Naive B cell (primary cell): ENCODE measurements around the gene LRRFIP1. TPM values are rescaled to one million over a fixed set of nuclear protein-coding genes. Genes with fewer than 3 reads are reported as not detected.
"Not testable (repeated sequence)": the region's sequence is repeated elsewhere in the genome, so short reads cannot be mapped to it uniquely, and the experiment has no call there.

Source experiments
- ATAC-seq, 2 donors: fragments of 150-1000 bp; cut with Tn5 transposase; 2 replicates each; pipeline ENCODE4 v1.10.0; 2021; ENCODE audit warnings: low read depth in 2 of 2, mild to moderate bottlenecking in 2 of 2, moderate library complexity in 2 of 2
- DNase-seq: peaks from one replicate; pipeline ENCODE4 v3.0.0; 2022
- H3K27ac Mint-ChIP-seq, 6 donors: one replicate each; pipeline ENCODE4 v1.8.0; 2020 to 2022; ENCODE audit warnings: mild to moderate bottlenecking in 6 of 6, mixed read lengths in 6 of 6, moderate library complexity in 5 of 6, inconsistent platforms in 2 of 6
- H3K27me3 Mint-ChIP-seq, 3 donors: one replicate each; pipeline ENCODE4 v1.8.0; 2021 to 2022; ENCODE audit warnings: mixed read lengths in 3 of 3, mild to moderate bottlenecking in 1 of 3
- H3K36me3 Mint-ChIP-seq, 2 donors: one replicate each; pipeline ENCODE4 v1.8.0; 2020 to 2022; ENCODE audit warnings: mixed read lengths in 2 of 2, inconsistent platforms in 1 of 2, mild to moderate bottlenecking in 1 of 2
- H3K4me1 Mint-ChIP-seq, 3 donors: one replicate each; pipeline ENCODE4 v1.8.0; 2020 to 2022; ENCODE audit warnings: mixed read lengths in 3 of 3, inconsistent platforms in 1 of 3, mild to moderate bottlenecking in 1 of 3, moderate library complexity in 1 of 3
- H3K4me3 Mint-ChIP-seq, 8 donors: one replicate each; pipeline ENCODE4 v1.8.0; 2020 to 2022; ENCODE audit warnings: mild to moderate bottlenecking in 8 of 8, mixed read lengths in 8 of 8, moderate library complexity in 8 of 8, inconsistent platforms in 2 of 8
- H3K9me3 Mint-ChIP-seq, 7 donors: one replicate each; pipeline ENCODE4 v1.8.0; 2020 to 2022; ENCODE audit warnings: mixed read lengths in 7 of 7, mild to moderate bottlenecking in 5 of 7, inconsistent platforms in 2 of 7, moderate library complexity in 1 of 7
- polyA plus RNA-seq, 6 donors: library from polyadenylated mRNA; unstranded; fragments of 300-500 nt; fragmentation: Illumina TruSeq; gene quantifications; one replicate each; pipeline ENCODE4 v1.2.3, GENCODE V29; 2021; ENCODE audit warnings: low read depth in 6 of 6

Gene LRRFIP1
- polyA plus RNA-seq, 6 donors from 2014 or later, result 45.8 to 88.7 (median 68.2) TPM

DNA sequence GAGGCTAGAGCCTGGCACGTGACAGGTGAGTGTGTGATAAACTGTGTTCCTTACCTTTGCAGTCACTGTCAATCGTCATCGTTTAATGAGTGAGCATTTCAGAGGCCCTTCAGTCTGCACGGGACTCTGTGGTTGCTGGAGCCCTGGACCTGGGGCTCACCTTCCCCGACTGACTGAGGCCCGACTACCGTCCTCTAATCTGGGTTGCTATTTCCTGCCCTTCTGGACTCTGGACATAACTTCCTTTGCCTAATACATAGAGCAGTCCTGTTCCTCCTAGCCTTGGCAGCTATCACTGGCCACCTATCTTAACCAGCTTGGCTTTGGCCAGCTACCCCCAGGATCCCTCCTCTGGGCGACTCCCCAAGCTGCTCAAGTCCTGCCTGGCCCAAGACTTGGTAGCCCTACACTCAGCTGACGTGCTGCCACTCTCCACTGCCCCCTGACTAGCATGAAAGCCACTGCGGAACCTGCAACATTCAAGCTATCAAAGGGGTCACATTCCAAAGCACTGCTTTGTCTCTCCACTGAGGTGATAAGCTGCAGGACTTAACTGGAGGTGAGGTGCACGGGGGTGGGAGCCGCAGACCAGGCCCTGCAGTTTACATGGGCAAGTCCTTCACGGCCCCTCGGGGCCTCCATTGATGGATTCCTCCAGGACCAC lies 25.8 kb upstream of the LRRFIP1 start:
- DNase-seq (no peak), ATAC-seq (no peak)
- Mint-ChIP-seq H3K9me3 (peaks cover 0 to 2% (median 0%) of the 10 kb centered on the region in 7 donors), H3K4me1 (peaks cover 20 to 41% (median 35%) of the 10 kb centered on the region in 3 donors), H3K36me3 (no peaks in the 10 kb centered on the region), H3K27ac (peak overlapping the region; percentile 12 to 97 (median 80)), H3K4me3 (peak overlapping the region in 1 of 8 donors; percentile 6), H3K27me3 (no peaks in the 10 kb centered on the region)

DNA sequence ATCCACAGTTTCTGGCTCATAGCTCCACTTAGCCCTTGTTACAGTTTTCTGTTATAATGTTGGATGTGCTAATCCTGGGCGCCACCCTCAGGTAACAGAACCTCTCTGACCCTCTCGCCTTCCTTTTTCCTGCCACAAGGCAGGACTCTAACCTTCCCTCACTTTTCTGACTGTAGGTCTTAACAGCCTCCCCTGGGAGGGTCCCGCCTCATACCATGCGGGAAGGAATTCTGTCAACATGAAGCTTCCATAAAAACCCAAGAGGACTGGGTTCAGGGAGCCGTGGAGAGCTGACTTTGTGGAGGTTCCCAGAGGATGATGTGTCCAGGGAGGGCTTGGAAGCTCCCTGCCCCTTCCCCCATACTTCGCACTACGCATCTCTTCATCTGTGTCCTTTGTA lies 25.0 kb upstream of the LRRFIP1 start:
- ATAC-seq (no peak), DNase-seq (no peak)
- H3K4me3 Mint-ChIP-seq, result peak overlapping the region in 5 of 8 donors; percentile 56 to 87 (median 79)
- peaks cover 20 to 40% (median 35%) of the 10 kb centered on the region in 3 donors for H3K4me1 Mint-ChIP-seq
- no peaks in the 10 kb centered on the region for H3K36me3 Mint-ChIP-seq
- H3K27ac Mint-ChIP-seq, result peak overlapping the region; percentile 97 to 99 (median 98)
- peaks cover 0 to under 1% (median 0%) of the 10 kb centered on the region in 3 donors for H3K27me3 Mint-ChIP-seq
- peaks cover 0 to 2% (median 0%) of the 10 kb centered on the region in 7 donors for H3K9me3 Mint-ChIP-seq

DNA sequence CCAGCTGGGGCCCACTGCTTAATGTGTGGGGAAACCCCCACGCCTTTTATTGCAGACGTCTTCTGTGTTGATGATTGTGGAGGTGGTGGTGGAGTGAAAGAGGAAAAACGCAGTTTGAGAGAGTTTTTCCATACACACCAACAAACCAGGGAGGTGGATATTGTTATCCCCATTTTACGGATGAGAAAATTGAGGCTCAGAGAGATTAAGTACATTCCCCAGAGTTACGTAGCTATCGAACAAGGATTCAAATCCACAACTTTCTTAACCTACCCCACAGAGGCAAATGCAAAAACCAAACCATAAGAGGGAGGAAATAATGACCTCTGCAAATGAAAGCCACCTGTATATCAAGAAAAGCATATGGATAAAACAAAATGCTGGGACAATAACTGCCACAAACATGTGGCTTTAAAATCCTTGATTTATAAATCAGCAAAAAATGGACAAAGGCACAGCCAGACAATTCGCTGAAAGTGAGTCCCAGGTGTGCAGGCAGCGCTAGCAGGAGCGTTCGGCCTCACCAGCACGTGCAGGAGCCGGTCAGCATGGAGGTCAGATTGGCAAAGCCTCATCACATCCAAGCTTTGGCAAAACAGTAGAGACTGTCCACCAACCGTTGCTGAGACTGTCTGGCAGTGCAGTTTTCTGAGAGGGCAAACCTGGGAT lies 24.2 kb upstream of the LRRFIP1 start:
- peak overlapping the region; percentile 56 to 87 (median 80) for H3K4me3 Mint-ChIP-seq
- H3K36me3 Mint-ChIP-seq, result no peaks in the 10 kb centered on the region
- H3K9me3 Mint-ChIP-seq, result peaks cover 0 to 2% (median 0%) of the 10 kb centered on the region in 7 donors

DNA sequence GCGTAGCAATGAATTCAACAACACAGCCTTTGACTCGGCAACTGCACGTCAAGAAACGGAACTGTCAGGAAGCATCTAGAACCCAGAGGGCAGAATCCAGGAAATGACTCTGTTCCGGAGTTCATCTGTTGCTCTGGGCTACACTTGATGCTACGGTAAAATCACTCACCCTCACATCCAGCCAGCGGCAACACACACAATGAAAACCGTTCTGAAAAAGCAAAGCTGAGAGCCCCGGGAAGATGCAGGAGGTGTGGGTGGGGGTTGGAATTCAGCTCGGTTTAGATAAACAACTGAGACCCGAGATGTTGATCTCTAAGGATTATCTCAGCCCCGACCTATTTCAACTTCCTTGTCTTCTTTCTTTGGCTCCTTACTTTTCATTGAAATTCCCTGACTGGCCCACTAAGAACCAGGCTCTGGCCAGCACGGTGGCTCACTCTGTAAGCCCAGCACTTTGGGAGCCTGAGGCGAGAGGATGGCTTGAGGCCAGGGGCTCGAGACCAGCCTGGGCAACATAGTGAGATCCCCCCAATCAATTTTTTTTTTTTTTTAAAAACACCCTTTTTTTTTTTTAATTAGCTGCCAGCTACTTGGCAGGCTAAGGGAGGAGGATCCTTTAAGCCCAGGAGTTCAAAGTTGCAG lies 23.5 kb upstream of the LRRFIP1 start:
- Mint-ChIP-seq H3K4me1 (peaks cover 20 to 31% (median 29%) of the 10 kb centered on the region in 3 donors), H3K4me3 (peak overlapping the region; percentile 56 to 87 (median 80)), H3K36me3 (no peaks in the 10 kb centered on the region), H3K27me3 (peaks cover 0 to 9% (median 8%) of the 10 kb centered on the region in 3 donors), H3K27ac (peak overlapping the region; percentile 97 to 99 (median 98)), H3K9me3 (no peaks in the 10 kb centered on the region)
- ATAC-seq (peak; percentile 94), DNase-seq (peak; percentile 86)

More for the DNA sequence above, 24.2 kb upstream of the LRRFIP1 start:
- H3K27ac Mint-ChIP-seq, result peak overlapping the region; percentile 97 to 99 (median 98)
- DNase-seq (no peak), ATAC-seq (peak; percentile 15 to 20)
- peaks cover 20 to 35% (median 34%) of the 10 kb centered on the region in 3 donors for H3K4me1 Mint-ChIP-seq
- peaks cover 0 to 8% (median 3%) of the 10 kb centered on the region in 3 donors for H3K27me3 Mint-ChIP-seq

DNA sequence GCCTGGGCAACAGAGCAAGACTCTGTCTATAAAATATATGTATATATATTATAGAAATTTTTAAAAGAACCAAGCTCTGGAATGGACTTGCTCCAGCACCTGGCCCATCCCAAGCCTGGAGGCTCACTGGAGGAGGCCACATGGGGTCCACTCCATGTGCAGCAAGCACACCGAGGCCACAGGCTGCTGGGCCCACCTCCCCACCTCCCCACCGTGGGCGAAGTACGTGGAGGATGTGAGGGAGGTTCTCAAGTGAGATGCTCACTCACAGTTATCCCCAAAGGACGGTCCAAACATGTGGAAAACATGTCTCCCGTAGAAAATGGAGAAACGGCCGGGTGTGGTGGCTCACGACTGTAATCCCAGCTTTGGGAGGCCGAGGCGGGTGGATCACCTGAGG lies 23.0 kb upstream of the LRRFIP1 start:
- peak overlapping the region; percentile 97 to 99 (median 98) for H3K27ac Mint-ChIP-seq
- H3K4me3 Mint-ChIP-seq, result peak overlapping the region in 5 of 8 donors; percentile 77 to 84 (median 82)
- DNase-seq (no peak), ATAC-seq (no peak)
- peaks cover 20 to 31% (median 29%) of the 10 kb centered on the region in 3 donors for H3K4me1 Mint-ChIP-seq
- peaks cover 0 to 11% (median 9%) of the 10 kb centered on the region in 3 donors for H3K27me3 Mint-ChIP-seq
- H3K9me3 Mint-ChIP-seq, result no peaks in the 10 kb centered on the region
- H3K36me3 Mint-ChIP-seq, result no peaks in the 10 kb centered on the region

DNA sequence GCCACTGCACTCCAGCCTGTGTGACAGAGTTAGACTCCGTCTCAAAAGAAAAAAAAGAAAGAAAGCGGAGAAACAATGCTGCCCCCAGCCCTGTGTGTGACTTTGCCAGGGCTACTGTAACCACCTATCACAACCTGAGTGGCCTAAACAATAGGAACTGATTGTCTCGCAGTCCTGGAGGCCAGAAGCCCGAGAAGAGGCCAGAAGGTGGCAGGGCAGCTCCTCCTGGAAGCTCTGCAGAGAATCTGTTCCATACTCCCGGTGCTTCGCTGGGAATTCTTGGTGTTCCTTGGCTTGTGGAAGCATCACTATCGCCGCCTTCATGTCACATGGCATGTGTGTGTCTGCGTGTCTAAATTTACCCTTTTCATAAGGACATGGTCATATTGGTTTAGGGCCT lies 22.4 kb upstream of the LRRFIP1 start:
- Mint-ChIP-seq H3K4me1 (peaks cover 20 to 31% (median 29%) of the 10 kb centered on the region in 3 donors), H3K36me3 (no peaks in the 10 kb centered on the region), H3K27me3 (peaks cover 0 to 16% (median 9%) of the 10 kb centered on the region in 3 donors), H3K9me3 (no peaks in the 10 kb centered on the region), H3K4me3 (peak overlapping the region in 3 of 8 donors; percentile 46 to 65 (median 47)), H3K27ac (peak overlapping the region; percentile 86 to 99 (median 96))
- DNase-seq (no peak), ATAC-seq (no peak)

DNA sequence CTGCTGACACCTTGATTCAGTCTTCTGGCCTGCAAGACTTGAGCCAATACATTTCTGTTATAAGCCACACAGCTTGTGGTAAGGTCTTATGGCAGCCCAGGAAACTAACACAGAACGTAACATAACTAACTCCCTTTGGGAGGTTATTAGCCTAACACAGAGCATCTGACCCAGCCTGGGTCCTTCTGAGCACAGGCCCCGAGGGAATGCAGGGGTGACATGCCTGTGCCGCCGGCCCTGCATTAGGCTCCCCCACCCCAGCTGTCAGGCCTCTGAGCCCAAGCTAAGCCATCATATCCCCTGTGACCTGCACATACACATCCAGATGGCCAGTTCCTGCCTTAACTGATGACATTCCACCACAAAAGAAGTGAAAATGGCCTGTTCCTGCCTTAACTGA lies 20.9 kb upstream of the LRRFIP1 start:
- Mint-ChIP-seq H3K27ac (peak overlapping the region in 4 of 6 donors; percentile 57 to 97 (median 68)), H3K4me1 (peaks cover 20 to 34% (median 31%) of the 10 kb centered on the region in 3 donors), H3K27me3 (peaks cover 0 to 23% (median 9%) of the 10 kb centered on the region in 3 donors)
- H3K4me3 Mint-ChIP-seq, ATAC-seq, H3K9me3 Mint-ChIP-seq, DNase-seq, H3K36me3 Mint-ChIP-seq: not testable (repeated sequence)

DNA sequence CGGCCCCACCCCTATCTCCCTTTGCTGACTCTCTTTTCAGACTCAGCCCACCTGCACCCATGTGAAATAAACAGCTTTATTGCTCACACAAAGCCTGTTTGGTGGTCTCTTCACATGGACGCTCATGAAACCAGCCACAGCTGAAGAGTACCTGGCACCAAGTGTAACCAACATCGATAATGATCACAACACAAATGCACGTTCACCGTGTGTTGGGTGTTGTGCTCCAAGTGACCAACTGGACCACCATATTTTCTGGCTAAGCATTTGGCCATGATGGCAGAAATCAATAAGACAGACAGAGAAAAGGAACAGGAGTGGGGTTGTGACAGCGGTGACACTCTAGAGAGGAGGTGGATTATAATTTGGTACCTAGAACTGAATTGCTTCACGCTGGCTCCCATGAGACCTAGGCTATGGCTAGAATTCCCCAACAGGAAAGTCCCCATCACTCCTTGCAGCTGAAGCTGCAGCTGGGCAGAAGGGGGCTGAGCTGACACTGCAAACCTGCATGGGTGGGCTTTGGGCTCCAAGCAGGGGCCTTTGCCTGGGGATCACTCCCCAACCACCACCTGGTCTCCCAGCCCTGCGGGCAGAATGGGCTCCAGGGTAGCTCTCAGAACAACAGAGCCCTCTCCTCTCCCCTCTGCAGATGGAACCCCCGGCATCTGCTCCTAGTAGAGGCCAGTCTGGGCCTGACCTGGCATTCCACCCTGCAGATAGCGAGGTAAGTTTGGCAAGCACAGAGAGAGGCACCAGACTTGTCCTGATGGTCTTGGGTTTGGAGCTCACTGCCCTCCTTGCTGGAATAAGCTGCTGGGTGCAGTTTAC lies 14.6 kb upstream of the LRRFIP1 start:
- H3K27me3 Mint-ChIP-seq, result peaks cover 6 to 19% (median 15%) of the 10 kb centered on the region in 3 donors
- DNase-seq (no peak), ATAC-seq (no peak)
- H3K36me3 Mint-ChIP-seq, result no peaks in the 10 kb centered on the region
- no peaks in the 10 kb centered on the region for H3K9me3 Mint-ChIP-seq
- H3K4me1 Mint-ChIP-seq, result peaks cover 18 to 21% (median 21%) of the 10 kb centered on the region in 3 donors
- peak overlapping the region in 1 of 6 donors; percentile 33 for H3K27ac Mint-ChIP-seq
- no peak overlapping the region for H3K4me3 Mint-ChIP-seq

DNA sequence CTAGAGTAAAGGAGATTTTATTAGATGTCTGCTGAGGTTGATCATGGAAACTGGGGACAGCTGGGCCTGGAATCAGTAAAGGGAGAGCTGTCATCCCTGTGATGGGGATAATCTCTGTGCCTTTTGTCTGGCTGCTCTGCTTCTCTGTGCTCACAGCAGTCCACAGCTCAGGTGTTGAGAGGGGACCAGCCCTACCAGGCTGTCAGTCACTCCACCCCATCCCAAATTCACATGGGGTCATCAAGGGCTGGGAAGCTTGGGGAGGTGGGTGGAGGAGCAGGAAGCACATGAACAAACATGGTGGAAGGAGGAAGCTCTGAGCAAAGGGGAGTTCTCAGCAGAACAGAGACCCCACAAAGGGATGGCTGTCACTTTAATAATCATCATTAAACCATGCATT lies 13.7 kb upstream of the LRRFIP1 start:
- Mint-ChIP-seq H3K27me3 (peaks cover 6 to 15% (median 7%) of the 10 kb centered on the region in 3 donors), H3K36me3 (no peaks in the 10 kb centered on the region), H3K27ac (peak overlapping the region in 1 of 6 donors; percentile 71), H3K4me1 (peaks cover 18 to 26% (median 21%) of the 10 kb centered on the region in 3 donors), H3K9me3 (no peaks in the 10 kb centered on the region), H3K4me3 (no peak overlapping the region)
- DNase-seq (no peak), ATAC-seq (no peak)

DNA sequence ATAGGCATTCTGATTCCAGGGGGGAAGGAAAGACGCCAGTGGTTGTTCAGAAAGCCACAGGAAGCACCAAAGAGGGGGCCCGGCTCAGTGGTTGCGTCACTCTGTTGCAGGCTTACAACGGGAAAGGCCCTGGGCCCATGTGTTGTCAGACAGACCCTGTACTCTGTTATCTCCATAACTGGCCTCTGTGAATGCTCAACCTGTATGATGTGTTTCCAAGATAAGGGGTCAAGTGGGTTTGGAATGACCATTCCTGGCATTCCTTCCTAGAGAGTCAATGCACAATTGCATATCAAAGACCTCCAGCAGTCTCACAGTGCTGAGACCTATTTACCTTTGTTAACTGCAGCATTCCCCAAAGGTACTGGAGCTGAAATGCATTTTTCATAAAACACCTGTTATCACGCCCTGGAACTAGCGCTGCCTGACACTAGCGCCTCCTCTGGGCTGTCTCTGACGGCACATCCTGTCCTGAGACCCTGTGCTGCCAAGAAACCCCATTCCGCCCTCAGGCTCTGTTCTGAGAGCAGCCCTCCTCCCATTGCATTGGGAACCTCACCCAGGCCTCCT lies 13.2 kb upstream of the LRRFIP1 start:
- Mint-ChIP-seq H3K9me3 (no peaks in the 10 kb centered on the region), H3K27ac (peak overlapping the region in 1 of 6 donors; percentile 71), H3K4me3 (no peak overlapping the region), H3K36me3 (no peaks in the 10 kb centered on the region), H3K4me1 (peaks cover 18 to 26% (median 21%) of the 10 kb centered on the region in 3 donors), H3K27me3 (peaks cover 6 to 14% (median 6%) of the 10 kb centered on the region in 3 donors)
- peak; percentile 36 to 49 for ATAC-seq
- DNase-seq, result no peak

DNA sequence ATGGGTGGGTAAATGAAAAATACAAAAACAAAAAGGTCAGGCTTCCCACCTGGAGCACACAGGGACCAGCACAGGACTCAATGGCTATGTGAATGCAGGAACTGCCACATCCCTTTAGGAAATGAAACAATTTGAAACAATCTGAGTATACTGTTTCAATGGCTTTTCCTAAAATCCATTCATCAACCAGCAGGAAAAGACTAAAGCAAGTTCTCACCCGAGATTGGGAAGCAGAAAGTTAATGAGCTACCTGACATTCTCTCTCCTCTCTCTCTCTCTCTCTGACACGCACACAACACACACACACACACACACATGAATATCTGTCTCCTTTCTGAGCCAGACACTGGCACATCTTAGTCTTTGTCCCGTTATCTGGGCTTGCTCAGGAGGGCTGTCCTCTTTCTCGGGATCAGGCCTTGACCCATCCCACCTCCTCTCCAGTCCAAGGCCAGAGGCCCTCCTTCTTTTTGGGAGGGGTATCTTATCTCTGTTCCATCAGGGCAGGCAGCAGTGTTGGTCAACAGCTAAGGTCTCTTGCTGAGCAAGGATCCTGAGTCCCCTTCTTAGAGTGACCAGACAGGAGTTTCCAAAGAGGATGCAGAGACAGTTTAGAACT lies 11.6 kb upstream of the LRRFIP1 start:
- Mint-ChIP-seq H3K27ac (peak overlapping the region in 2 of 6 donors; percentile 25 to 41), H3K4me3 (no peak overlapping the region), H3K9me3 (no peaks in the 10 kb centered on the region), H3K27me3 (peaks cover 0 to 6% (median 6%) of the 10 kb centered on the region in 3 donors), H3K4me1 (peaks cover 13 to 26% (median 21%) of the 10 kb centered on the region in 3 donors), H3K36me3 (no peaks in the 10 kb centered on the region)
- ATAC-seq (no peak), DNase-seq (no peak)

DNA sequence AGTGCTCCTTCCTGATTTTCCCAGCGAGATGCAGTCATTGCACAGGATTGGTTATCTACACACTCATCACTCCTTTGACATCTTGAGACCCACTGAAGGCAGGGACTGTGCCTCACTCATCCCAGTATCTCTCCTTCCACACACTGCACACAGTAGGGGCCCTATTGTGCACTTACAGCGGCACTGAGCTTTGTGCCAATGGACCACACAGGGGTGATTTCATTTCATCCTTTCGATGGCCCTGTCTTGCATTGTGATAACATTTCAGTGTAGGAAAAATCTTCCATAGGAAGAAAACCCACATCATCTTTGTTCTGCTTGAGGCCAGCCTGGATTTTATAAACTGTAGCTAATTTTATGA lies 11.0 kb upstream of the LRRFIP1 start:
- H3K27ac Mint-ChIP-seq, result peak overlapping the region in 3 of 6 donors; percentile 42 to 51 (median 49)
- H3K9me3 Mint-ChIP-seq, result no peaks in the 10 kb centered on the region
- ATAC-seq (no peak), DNase-seq (no peak)
- peak overlapping the region in 1 of 8 donors; percentile 84 for H3K4me3 Mint-ChIP-seq
- H3K36me3 Mint-ChIP-seq, result no peaks in the 10 kb centered on the region
- H3K4me1 Mint-ChIP-seq, result peaks cover 13 to 26% (median 21%) of the 10 kb centered on the region in 3 donors
- peaks cover 0 to 7% (median 6%) of the 10 kb centered on the region in 3 donors for H3K27me3 Mint-ChIP-seq
